ENCODE measurements around the gene NGB. TPM values are rescaled to one million over a fixed set of nuclear protein-coding genes. Genes with fewer than 3 reads are reported as not detected.

Gene NGB
- total RNA-seq, 4 donors from 2014 or later, result not detected

- no peak for TF ChIP-seq CTCF (IDR thresholded peaks at IDR 0.05)
- ATAC-seq (ENCODE audit: low FRiP score) (no peak), DNase-seq (ENCODE audit: low spot score) (no peak)
These were observed 43.8 kb upstream of the NGB start for GRCh38 chr14:77314539-77315457.

GRCh38 chr14:77314043-77314442, 43.0 kb upstream of the NGB start:
- DNase-seq (ENCODE audit: low spot score) (no peak), ATAC-seq (ENCODE audit: low FRiP score) (peak; percentile 43)
- no peak for TF ChIP-seq CTCF (IDR thresholded peaks at IDR 0.05)

GRCh38 chr14:77313371-77313770, 42.4 kb upstream of the NGB start:
- ATAC-seq (ENCODE audit: low FRiP score), result no peak
- no peak for TF ChIP-seq CTCF (IDR thresholded peaks at IDR 0.05)
- no peak for DNase-seq (ENCODE audit: low spot score)

- no peak for TF ChIP-seq CTCF (IDR thresholded peaks at IDR 0.05)
- ATAC-seq (ENCODE audit: low FRiP score) (no peak), DNase-seq (ENCODE audit: low spot score) (no peak)
These were observed 40.2 kb upstream of the NGB start for GRCh38 chr14:77311217-77311616.

- no peak for ATAC-seq (ENCODE audit: low FRiP score)
- no peak for TF ChIP-seq CTCF (IDR thresholded peaks at IDR 0.05)
- no peak for DNase-seq (ENCODE audit: low spot score)
These were observed 39.0 kb upstream of the NGB start for GRCh38 chr14:77310026-77310425.

GRCh38 chr14:77309131-77309530, 38.1 kb upstream of the NGB start:
- no peak for TF ChIP-seq CTCF (IDR thresholded peaks at IDR 0.05)
- ATAC-seq (ENCODE audit: low FRiP score) (no peak), DNase-seq (ENCODE audit: low spot score) (no peak)
